IgD-negative memory B cell (primary cell): ENCODE results near the gene ANKRD27. TPM values are rescaled to one million over a fixed set of nuclear protein-coding genes. Genes with fewer than 3 reads are reported as not detected.
"Not testable (repeated sequence)": the region's sequence is repeated elsewhere in the genome, so short reads cannot be mapped to it uniquely, and the experiment has no call there.

ENCODE experiments used
- H3K27ac Mint-ChIP-seq, 3 donors: one replicate each; pipeline ENCODE4 v1.8.0; 2020 to 2022; ENCODE audit warnings: mild to moderate bottlenecking in 3 of 3, mixed read lengths in 3 of 3, moderate library complexity in 1 of 3
- H3K27me3 Mint-ChIP-seq: one replicate; pipeline ENCODE4 v1.8.0; 2021; ENCODE audit warnings: mixed read lengths
- H3K36me3 Mint-ChIP-seq: one replicate; pipeline ENCODE4 v1.8.0; 2020; ENCODE audit warnings: mild to moderate bottlenecking, mixed read lengths
- H3K4me1 Mint-ChIP-seq, 3 donors: one replicate each; pipeline ENCODE4 v1.8.0; 2020 to 2022; ENCODE audit warnings: mixed read lengths in 3 of 3, mild to moderate bottlenecking in 1 of 3
- H3K4me3 Mint-ChIP-seq, 4 donors: one replicate each; pipeline ENCODE4 v1.8.0; 2020 to 2022; ENCODE audit warnings: mild to moderate bottlenecking in 4 of 4, mixed read lengths in 4 of 4, moderate library complexity in 3 of 4
- H3K9me3 Mint-ChIP-seq, 3 donors: one replicate each; pipeline ENCODE4 v1.8.0; 2020 to 2021; ENCODE audit warnings: mixed read lengths in 3 of 3, mild to moderate bottlenecking in 1 of 3
- polyA plus RNA-seq: library from polyadenylated mRNA; unstranded; fragments of 300-500 nt; fragmentation: Illumina TruSeq; gene quantifications from one replicate; pipeline ENCODE4 v1.2.3, GENCODE V29; 2021

The ANKRD27 gene
- polyA plus RNA-seq, 1 donor from 2014 or later = 9.7 TPM

DNA sequence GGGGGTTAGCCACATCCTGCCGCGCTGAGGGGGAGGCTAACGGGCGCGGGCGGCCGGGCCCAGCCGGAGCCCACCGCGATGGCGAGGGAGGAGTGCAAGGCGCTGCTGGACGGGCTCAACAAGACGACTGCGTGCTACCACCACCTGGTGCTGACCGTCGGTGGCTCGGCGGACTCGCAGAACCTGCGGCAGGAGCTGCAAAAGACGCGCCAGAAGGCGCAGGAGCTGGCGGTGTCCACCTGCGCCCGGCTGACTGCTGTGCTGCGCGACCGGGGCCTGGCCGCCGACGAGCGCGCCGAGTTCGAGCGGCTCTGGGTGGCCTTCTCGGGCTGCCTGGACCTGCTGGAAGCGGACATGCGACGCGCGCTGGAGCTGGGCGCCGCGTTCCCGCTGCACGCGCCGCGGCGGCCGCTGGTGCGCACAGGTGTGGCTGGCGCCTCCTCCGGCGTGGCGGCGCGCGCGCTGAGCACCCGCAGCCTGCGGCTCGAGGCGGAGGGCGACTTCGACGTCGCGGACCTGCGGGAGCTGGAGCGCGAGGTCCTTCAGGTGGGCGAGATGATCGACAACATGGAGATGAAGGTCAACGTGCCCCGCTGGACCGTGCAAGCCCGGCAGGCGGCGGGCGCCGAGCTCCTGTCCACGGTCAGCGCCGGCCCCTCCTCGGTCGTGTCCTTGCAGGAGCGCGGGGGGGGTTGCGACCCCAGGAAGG is 1.4 kb upstream of the ANKRD27 start:
- Mint-ChIP-seq H3K27ac (no peak overlapping the region), H3K36me3 (peaks cover 3% of the 10 kb centered on the region), H3K4me3 (peak overlapping the region; percentile 88 to 99 (median 94)), H3K9me3 (no peaks in the 10 kb centered on the region), H3K4me1 (peaks cover 16 to 20% (median 18%) of the 10 kb centered on the region in 3 donors), H3K27me3 (peaks cover 15% of the 10 kb centered on the region)

DNA sequence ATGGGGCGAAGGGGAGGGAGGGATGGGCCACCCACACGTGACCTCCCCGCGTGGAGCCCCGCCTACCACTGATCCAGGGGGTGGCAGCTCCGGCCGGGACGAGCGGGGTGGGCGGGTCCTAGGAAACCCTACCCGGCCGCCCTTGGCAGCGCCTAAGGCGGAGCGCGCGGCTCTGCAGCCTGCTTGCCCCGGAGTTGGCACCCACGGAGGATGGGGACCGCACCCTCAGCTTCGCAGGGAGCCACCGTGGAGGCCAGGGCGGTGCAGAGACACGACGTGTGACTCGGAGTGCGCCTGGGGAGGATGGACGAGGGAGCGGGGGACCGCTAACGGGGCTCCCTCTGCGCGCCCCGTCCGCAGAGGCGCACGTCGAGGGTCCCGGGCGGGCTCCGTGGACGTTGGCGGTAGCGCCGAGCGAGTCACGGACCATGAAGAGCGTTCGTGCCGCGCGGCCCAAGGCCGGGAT is 773 bp upstream of the ANKRD27 start, which contains the start of gene RGS9BP:
TSS of gene RGS9BP (plus strand) at position 129 of the 466 bp plus-strand sequence. CDS start 416 bp downstream, outside the sequence.
- Mint-ChIP-seq H3K9me3 (no peaks in the 10 kb centered on the region), H3K36me3 (peaks cover 3% of the 10 kb centered on the region), H3K4me1 (peaks cover 16 to 20% (median 18%) of the 10 kb centered on the region in 3 donors), H3K27me3 (peaks cover 15% of the 10 kb centered on the region), H3K27ac (peak within 1 kb of the TSS; percentile 81 to 86 (median 86)), H3K4me3 (peak within 1 kb of the TSS; percentile 88 to 99 (median 94))

- Mint-ChIP-seq H3K27me3 (peaks cover 15% of the 10 kb centered on the region), H3K9me3 (no peaks in the 10 kb centered on the region), H3K4me1 (peaks cover 18 to 23% (median 23%) of the 10 kb centered on the region in 3 donors), H3K36me3 (peaks cover 3% of the 10 kb centered on the region), H3K4me3 (peak overlapping the region; percentile 88 to 96 (median 91)), H3K27ac (peak overlapping the region; percentile 36 to 92 (median 88))
Observed at GRCh38 chr19:32674153-32674930, 638 bp downstream of the ANKRD27 start.

- H3K27me3 Mint-ChIP-seq = peaks cover 15% of the 10 kb centered on the region
- peak overlapping the region; percentile 88 to 96 (median 91) for H3K4me3 Mint-ChIP-seq
- no peaks in the 10 kb centered on the region for H3K9me3 Mint-ChIP-seq
- H3K27ac Mint-ChIP-seq = peak overlapping the region in 2 of 3 donors; percentile 37 to 92
- peaks cover 18 to 23% (median 23%) of the 10 kb centered on the region in 3 donors for H3K4me1 Mint-ChIP-seq
- peaks cover 6% of the 10 kb centered on the region for H3K36me3 Mint-ChIP-seq
Observed at GRCh38 chr19:32673573-32673972, 1.4 kb downstream of the ANKRD27 start.

- Mint-ChIP-seq H3K27me3 (peaks cover 11% of the 10 kb centered on the region), H3K36me3 (peaks cover 6% of the 10 kb centered on the region), H3K4me1 (peaks cover 18 to 24% (median 23%) of the 10 kb centered on the region in 3 donors), H3K27ac (peak overlapping the region in 1 of 3 donors; percentile 37), H3K4me3 (peak overlapping the region; percentile 16 to 88 (median 69)), H3K9me3 (no peaks in the 10 kb centered on the region)
Observed at GRCh38 chr19:32672841-32673240, 2.1 kb downstream of the ANKRD27 start.

DNA sequence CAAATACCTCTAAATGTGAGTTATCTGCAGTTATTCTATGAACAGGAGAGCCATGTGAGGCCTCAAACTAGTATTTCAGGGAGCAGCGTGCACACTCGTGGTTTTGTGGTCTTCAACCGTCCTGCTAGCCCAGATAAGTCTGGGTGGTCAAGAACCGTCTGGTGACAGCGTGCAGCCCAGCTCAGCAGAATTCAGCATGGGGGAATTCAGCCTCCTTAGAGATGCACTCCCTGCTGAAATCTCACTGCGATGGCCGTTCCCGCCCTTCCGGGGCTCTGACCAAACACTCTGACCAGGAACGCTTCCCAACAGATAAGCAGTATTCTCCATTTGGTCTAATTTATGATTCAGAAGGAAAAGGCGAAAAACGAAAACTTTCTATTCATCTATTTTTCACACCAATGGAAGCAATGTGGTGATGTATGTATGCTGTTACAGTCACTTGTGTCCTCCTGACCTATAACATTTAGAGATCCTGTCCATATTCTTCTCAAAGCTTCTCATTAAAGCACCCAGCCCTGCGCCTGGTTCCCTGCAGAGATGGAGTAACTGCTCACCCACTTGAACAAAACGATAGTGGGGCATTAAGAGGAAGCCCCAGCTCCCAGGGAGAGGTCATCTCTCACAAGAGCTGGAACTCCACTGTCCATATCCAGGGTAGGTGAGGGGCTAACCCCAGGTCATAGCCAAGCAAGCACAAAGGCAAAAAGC is 2.9 kb downstream of the ANKRD27 start:
- Mint-ChIP-seq H3K36me3 (peaks cover 3% of the 10 kb centered on the region), H3K4me3 (peak overlapping the region in 3 of 4 donors; percentile 59 to 88 (median 80)), H3K4me1 (peaks cover 11 to 21% (median 21%) of the 10 kb centered on the region in 3 donors), H3K27ac (peak overlapping the region in 1 of 3 donors; percentile 90), H3K9me3 (no peaks in the 10 kb centered on the region), H3K27me3 (peaks cover 3% of the 10 kb centered on the region)

GRCh38 chr19:32669310-32669709 is 5.7 kb downstream of the ANKRD27 start:
- H3K36me3 Mint-ChIP-seq = peaks cover 3% of the 10 kb centered on the region

GRCh38 chr19:32666084-32666483 is 8.9 kb downstream of the ANKRD27 start:
- no peak overlapping the region for H3K27ac Mint-ChIP-seq

More at GRCh38 chr19:32669310-32669709, 5.7 kb downstream of the ANKRD27 start:
- Mint-ChIP-seq H3K4me3 (peak overlapping the region in 2 of 4 donors; percentile 30 to 78), H3K27me3 (no peaks in the 10 kb centered on the region), H3K4me1 (peaks cover 6 to 22% (median 20%) of the 10 kb centered on the region in 3 donors), H3K27ac (no peak overlapping the region), H3K9me3 (no peaks in the 10 kb centered on the region)

GRCh38 chr19:32662186-32662585 is 12.8 kb downstream of the ANKRD27 start:
- H3K9me3 Mint-ChIP-seq = no peaks in the 10 kb centered on the region

More at GRCh38 chr19:32666084-32666483, 8.9 kb downstream of the ANKRD27 start:
- Mint-ChIP-seq H3K27me3 (no peaks in the 10 kb centered on the region), H3K36me3 (peaks cover 3% of the 10 kb centered on the region), H3K4me3 (no peak overlapping the region), H3K9me3 (no peaks in the 10 kb centered on the region), H3K4me1 (peaks cover 0 to 14% (median 13%) of the 10 kb centered on the region in 3 donors)

DNA sequence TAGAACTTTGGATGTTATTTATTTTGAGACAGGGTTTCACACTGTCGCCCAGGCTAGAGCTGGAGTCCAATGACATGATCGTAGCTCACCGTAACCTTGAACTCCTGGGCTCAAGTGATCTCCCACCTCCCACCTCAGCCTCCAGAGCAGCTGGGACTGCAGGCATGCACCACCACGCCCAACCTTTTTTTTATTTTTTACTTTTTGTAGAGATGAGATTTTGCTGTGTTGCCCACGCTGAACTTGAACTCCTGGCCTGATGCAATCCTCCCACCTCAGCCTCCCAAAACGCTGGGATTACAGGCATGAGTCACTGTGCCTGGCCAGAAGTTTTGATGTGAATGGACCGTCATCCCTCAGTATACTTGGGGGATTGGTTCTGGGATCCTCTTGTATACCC is 13.7 kb downstream of the ANKRD27 start:
- no peak overlapping the region for H3K4me3 Mint-ChIP-seq
- H3K27ac Mint-ChIP-seq = no peak overlapping the region
- H3K27me3 Mint-ChIP-seq = no peaks in the 10 kb centered on the region
- peaks cover under 1% of the 10 kb centered on the region for H3K36me3 Mint-ChIP-seq
- no peaks in the 10 kb centered on the region for H3K9me3 Mint-ChIP-seq
- peaks cover 0 to 13% (median 9%) of the 10 kb centered on the region in 3 donors for H3K4me1 Mint-ChIP-seq

More at GRCh38 chr19:32662186-32662585, 12.8 kb downstream of the ANKRD27 start:
- Mint-ChIP-seq H3K27ac (peak overlapping the region in 1 of 3 donors; percentile 23), H3K4me3 (peak overlapping the region in 1 of 4 donors; percentile 43), H3K27me3 (no peaks in the 10 kb centered on the region), H3K4me1 (peaks cover 0 to 13% (median 9%) of the 10 kb centered on the region in 3 donors), H3K36me3 (no peaks in the 10 kb centered on the region)

GRCh38 chr19:32658527-32658926 is 16.5 kb downstream of the ANKRD27 start:
- Mint-ChIP-seq H3K27me3 (no peaks in the 10 kb centered on the region), H3K27ac (no peak overlapping the region), H3K4me3 (no peak overlapping the region), H3K4me1 (peaks cover 0 to 13% (median 7%) of the 10 kb centered on the region in 3 donors), H3K36me3 (peaks cover 3% of the 10 kb centered on the region), H3K9me3 (no peaks in the 10 kb centered on the region)

GRCh38 chr19:32658075-32658474 is 16.9 kb downstream of the ANKRD27 start:
- H3K9me3 Mint-ChIP-seq = no peaks in the 10 kb centered on the region
- no peak overlapping the region for H3K4me3 Mint-ChIP-seq
- H3K36me3 Mint-ChIP-seq = peaks cover 3% of the 10 kb centered on the region
- H3K27me3 Mint-ChIP-seq = no peaks in the 10 kb centered on the region
- peaks cover 0 to 13% (median 6%) of the 10 kb centered on the region in 3 donors for H3K4me1 Mint-ChIP-seq
- H3K27ac Mint-ChIP-seq = peak overlapping the region in 1 of 3 donors; percentile 58

DNA sequence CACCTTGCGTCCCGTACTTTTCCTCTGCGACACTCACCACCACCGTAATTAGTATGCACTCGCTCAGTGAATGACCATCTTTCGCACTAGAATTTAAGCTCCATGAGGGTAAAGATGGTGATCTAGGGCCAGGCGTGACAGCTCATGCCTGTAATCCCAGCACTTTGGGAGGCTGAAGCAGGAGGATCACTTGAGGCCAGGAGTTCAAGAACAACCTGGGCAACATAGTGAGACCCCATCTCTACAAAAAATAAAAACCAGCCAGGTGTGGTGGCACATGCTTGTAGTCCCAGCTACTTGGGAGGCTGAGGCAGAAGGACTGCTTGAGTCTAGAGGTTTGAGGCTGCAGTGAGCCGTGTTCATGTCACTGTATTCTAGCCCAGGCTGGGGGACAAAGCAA is 18.6 kb downstream of the ANKRD27 start:
- not testable (repeated sequence) for H3K4me3 Mint-ChIP-seq, H3K4me1 Mint-ChIP-seq, H3K9me3 Mint-ChIP-seq, H3K36me3 Mint-ChIP-seq, H3K27me3 Mint-ChIP-seq, H3K27ac Mint-ChIP-seq

GRCh38 chr19:32653599-32653915 is 21.4 kb downstream of the ANKRD27 start:
- H3K4me1 Mint-ChIP-seq = peaks cover 0 to 2% (median 0%) of the 10 kb centered on the region in 3 donors
- H3K27me3 Mint-ChIP-seq = no peaks in the 10 kb centered on the region
- peaks cover 4% of the 10 kb centered on the region for H3K36me3 Mint-ChIP-seq
- no peak overlapping the region for H3K4me3 Mint-ChIP-seq
- H3K9me3 Mint-ChIP-seq = no peaks in the 10 kb centered on the region
- no peak overlapping the region for H3K27ac Mint-ChIP-seq
